DND-41 (cell line): ENCODE measurements around the gene TIMMDC1.

Experiments used
- ATAC-seq: fragments of 200-7000 bp; cut with Tn5 transposase; 3 replicates; pipeline ENCODE4 v1.9.1; 2021; ENCODE audit warnings: low read depth; ENCODE audit not compliant: insufficient read depth
- DNase-seq: peaks from one replicate; pipeline ENCODE4 v3.0.0-alpha.2; 2020
- H2AFZ ChIP-seq: 2 replicates; pipeline ENCODE4 v1.6.0; 2012; ENCODE audit warnings: low read depth, low read length
- H3K27ac ChIP-seq: 2 replicates; pipeline ENCODE4 v1.5.1; 2012; ENCODE audit warnings: low read length, inconsistent platforms
- H3K27me3 ChIP-seq: fragments of 200-600 bp; sonication (generic); 2 replicates; pipeline ENCODE4 v1.6.0; 2012; ENCODE audit warnings: low read length, mild to moderate bottlenecking, inconsistent platforms; ENCODE audit not compliant: insufficient read depth, poor library complexity
- H3K36me3 ChIP-seq: 2 replicates; pipeline ENCODE4 v1.5.1; 2012; ENCODE audit warnings: low read length, inconsistent platforms; ENCODE audit not compliant: insufficient read depth
- H3K4me1 ChIP-seq: 2 replicates; pipeline ENCODE4 v1.5.1; 2012; ENCODE audit warnings: mild to moderate bottlenecking, low read length; ENCODE audit not compliant: insufficient read depth
- H3K4me2 ChIP-seq: 2 replicates; pipeline ENCODE4 v1.6.0; 2012; ENCODE audit warnings: mild to moderate bottlenecking, moderate library complexity, low read length, inconsistent platforms; ENCODE audit not compliant: insufficient read depth
- H3K4me3 ChIP-seq, 2 experiments: fragments of 200-600 bp in 1 of 2; shearing (Covaris generic) in 1 of 2; 2 replicates each; pipeline ENCODE4 v1.5.1; 2012 to 2016; ENCODE audit warnings: inconsistent platforms in 2 of 2, low read length in 2 of 2, mild to moderate bottlenecking in 2 of 2, low read depth in 1 of 2, moderate library complexity in 1 of 2
- H3K79me2 ChIP-seq: 2 replicates; pipeline ENCODE4 v1.6.0; 2012; ENCODE audit warnings: low read length, inconsistent platforms; ENCODE audit not compliant: insufficient read depth
- H3K9ac ChIP-seq: 2 replicates; pipeline ENCODE4 v1.6.0; 2012; ENCODE audit warnings: low read depth, mild to moderate bottlenecking, inconsistent platforms, low read length, moderate library complexity
- H3K9me3 ChIP-seq: 2 replicates; pipeline ENCODE4 v1.5.1; 2012; ENCODE audit warnings: low read length, moderate library complexity, mild to moderate bottlenecking, inconsistent platforms; ENCODE audit not compliant: insufficient read depth, severe bottlenecking
- H4K20me1 ChIP-seq: 2 replicates; pipeline ENCODE4 v1.6.0; 2012; ENCODE audit warnings: low read length; ENCODE audit not compliant: insufficient read depth
- CTCF ChIP-seq: IDR thresholded peaks from 2 replicates; pipeline ENCODE4 v1.5.1; 2012; ENCODE audit warnings: borderline replicate concordance, low read length, moderate library complexity, mild to moderate bottlenecking; ENCODE audit not compliant: poor library complexity, severe bottlenecking; ENCODE audit errors: extremely low read depth
- EZH2 ChIP-seq: IDR thresholded peaks from 3 replicates; pipeline ENCODE4 v1.6.1; 2012; ENCODE audit warnings: borderline replicate concordance, low read depth, mild to moderate bottlenecking, moderate library complexity, low read length, inconsistent platforms; ENCODE audit not compliant: severe bottlenecking

Gene TIMMDC1

GRCh38 chr3:119483101-119483500 lies 15.2 kb upstream of the TIMMDC1 start:
- H3K27me3 ChIP-seq, result no peaks in the 10 kb centered on the region
- no peak for TF ChIP-seq CTCF
- no peak for TF ChIP-seq EZH2
- peaks cover 50% of the 10 kb centered on the region for H3K36me3 ChIP-seq

GRCh38 chr3:119485563-119485962 lies 12.8 kb upstream of the TIMMDC1 start:
- H3K4me3 ChIP-seq, result no peak overlapping the region
- H3K9me3 ChIP-seq, result no peaks in the 10 kb centered on the region
- no peaks in the 10 kb centered on the region for H4K20me1 ChIP-seq
- ATAC-seq, result no peak
- no peaks in the 10 kb centered on the region for H3K4me1 ChIP-seq
- H3K36me3 ChIP-seq, result peaks cover 59% of the 10 kb centered on the region
- H3K9ac ChIP-seq, result no peak overlapping the region
- H3K27me3 ChIP-seq, result no peaks in the 10 kb centered on the region
- TF ChIP-seq CTCF, result no peak
- no peak for TF ChIP-seq EZH2
- no peaks in the 10 kb centered on the region for H3K79me2 ChIP-seq
- H2AFZ ChIP-seq, result no peak overlapping the region
- no peak for DNase-seq
- H3K27ac ChIP-seq, result no peak overlapping the region
- no peak overlapping the region for H3K4me2 ChIP-seq

More at GRCh38 chr3:119483101-119483500, 15.2 kb upstream of the TIMMDC1 start:
- no peak for ATAC-seq
- no peak overlapping the region for H2AFZ ChIP-seq
- no peak overlapping the region for H3K4me2 ChIP-seq
- no peaks in the 10 kb centered on the region for H3K9me3 ChIP-seq
- H4K20me1 ChIP-seq, result no peaks in the 10 kb centered on the region
- no peaks in the 10 kb centered on the region for H3K4me1 ChIP-seq
- no peak overlapping the region for H3K27ac ChIP-seq
- H3K79me2 ChIP-seq, result no peaks in the 10 kb centered on the region
- no peak for DNase-seq
- H3K4me3 ChIP-seq, result no peak overlapping the region
- no peak overlapping the region for H3K9ac ChIP-seq

- Histone ChIP-seq H2AFZ (no peak overlapping the region), H3K79me2 (no peaks in the 10 kb centered on the region), H4K20me1 (no peaks in the 10 kb centered on the region), H3K27ac (no peak overlapping the region), H3K4me3 (no peak overlapping the region), H3K9me3 (no peaks in the 10 kb centered on the region), H3K36me3 (peaks cover 59% of the 10 kb centered on the region), H3K9ac (no peak overlapping the region), H3K4me2 (no peak overlapping the region), H3K4me1 (no peaks in the 10 kb centered on the region), H3K27me3 (no peaks in the 10 kb centered on the region)
- ATAC-seq (no peak; the same call in 2 of the 3 replicates), DNase-seq (no peak)
- no peak for TF ChIP-seq CTCF
- TF ChIP-seq EZH2, result no peak
Observed at GRCh38 chr3:119490153-119490552, 8.2 kb upstream of the TIMMDC1 start.

- H3K9ac ChIP-seq, result no peak overlapping the region
- no peak overlapping the region for H2AFZ ChIP-seq
- H3K79me2 ChIP-seq, result no peaks in the 10 kb centered on the region
- no peak overlapping the region for H3K4me3 ChIP-seq
- no peaks in the 10 kb centered on the region for H3K27me3 ChIP-seq
- H3K4me2 ChIP-seq, result no peak overlapping the region
- no peaks in the 10 kb centered on the region for H3K9me3 ChIP-seq
- no peaks in the 10 kb centered on the region for H4K20me1 ChIP-seq
- no peak overlapping the region for H3K27ac ChIP-seq
- DNase-seq (no peak), ATAC-seq (no peak)
- H3K4me1 ChIP-seq, result peaks cover 6% of the 10 kb centered on the region
- H3K36me3 ChIP-seq, result peaks cover 39% of the 10 kb centered on the region
- TF ChIP-seq EZH2 (no peak), CTCF (no peak)
Observed at GRCh38 chr3:119492128-119492527, 6.2 kb upstream of the TIMMDC1 start.
